IPS-18a (cell line): Measurements from ENCODE around the gene MAPRE2.

ENCODE experiments used
- H3K27ac ChIP-seq: one replicate; pipeline ENCODE4 v1.5.1; 2013; ENCODE audit warnings: low read length
- H3K27me3 ChIP-seq: one replicate; pipeline ENCODE4 v1.6.1; 2013; ENCODE audit warnings: mild to moderate bottlenecking, low read length; ENCODE audit not compliant: control insufficient read depth, insufficient read depth
- H3K36me3 ChIP-seq: one replicate; pipeline ENCODE4 v1.6.1; 2013; ENCODE audit warnings: low read depth, low read length; ENCODE audit not compliant: control insufficient read depth
- H3K4me1 ChIP-seq: one replicate; pipeline ENCODE4 v1.6.1; 2013; ENCODE audit warnings: low read depth, low read length; ENCODE audit not compliant: control insufficient read depth
- H3K4me3 ChIP-seq: one replicate; pipeline ENCODE4 v1.5.1; 2013; ENCODE audit warnings: low read length
- H3K9ac ChIP-seq: one replicate; pipeline ENCODE4 v1.6.1; 2013; ENCODE audit warnings: mild to moderate bottlenecking, low read length, moderate library complexity
- H3K9me3 ChIP-seq: one replicate; pipeline ENCODE4 v1.6.1; 2013; ENCODE audit warnings: low read depth, low read length; ENCODE audit not compliant: control insufficient read depth

The MAPRE2 gene

GRCh38 chr18:35132021-35132902, 91.0 kb downstream of the MAPRE2 start:
- Histone ChIP-seq H3K4me3 (no peak overlapping the region), H3K4me1 (no peaks in the 10 kb centered on the region), H3K27me3 (no peaks in the 10 kb centered on the region), H3K36me3 (no peaks in the 10 kb centered on the region), H3K27ac (no peak overlapping the region), H3K9me3 (no peaks in the 10 kb centered on the region), H3K9ac (no peak overlapping the region)

- no peaks in the 10 kb centered on the region for H3K27me3 ChIP-seq
- H3K36me3 ChIP-seq = no peaks in the 10 kb centered on the region
- no peak overlapping the region for H3K27ac ChIP-seq
- no peak overlapping the region for H3K4me3 ChIP-seq
- H3K9ac ChIP-seq = no peak overlapping the region
- no peaks in the 10 kb centered on the region for H3K4me1 ChIP-seq
- no peaks in the 10 kb centered on the region for H3K9me3 ChIP-seq
Measured at GRCh38 chr18:35134190-35134730, 93.0 kb downstream of the MAPRE2 start.

GRCh38 chr18:35134791-35135531, 93.7 kb downstream of the MAPRE2 start:
- Histone ChIP-seq H3K36me3 (no peaks in the 10 kb centered on the region), H3K27ac (no peak overlapping the region), H3K27me3 (no peaks in the 10 kb centered on the region), H3K9me3 (no peaks in the 10 kb centered on the region), H3K4me1 (no peaks in the 10 kb centered on the region), H3K4me3 (no peak overlapping the region), H3K9ac (no peak overlapping the region)

GRCh38 chr18:35136248-35136647, 95.0 kb downstream of the MAPRE2 start:
- H3K9me3 ChIP-seq = no peaks in the 10 kb centered on the region
- H3K27ac ChIP-seq = no peak overlapping the region
- H3K4me3 ChIP-seq = no peak overlapping the region
- H3K27me3 ChIP-seq = no peaks in the 10 kb centered on the region
- H3K9ac ChIP-seq = no peak overlapping the region
- H3K4me1 ChIP-seq = no peaks in the 10 kb centered on the region
- no peaks in the 10 kb centered on the region for H3K36me3 ChIP-seq

- Histone ChIP-seq H3K27ac (no peak overlapping the region), H3K9ac (no peak overlapping the region), H3K36me3 (no peaks in the 10 kb centered on the region), H3K27me3 (no peaks in the 10 kb centered on the region), H3K4me3 (no peak overlapping the region), H3K9me3 (no peaks in the 10 kb centered on the region), H3K4me1 (no peaks in the 10 kb centered on the region)
Measured at GRCh38 chr18:35136885-35137284, 95.7 kb downstream of the MAPRE2 start.

- Histone ChIP-seq H3K9me3 (no peaks in the 10 kb centered on the region), H3K36me3 (no peaks in the 10 kb centered on the region), H3K4me3 (no peak overlapping the region), H3K4me1 (no peaks in the 10 kb centered on the region), H3K9ac (no peak overlapping the region), H3K27ac (no peak overlapping the region), H3K27me3 (no peaks in the 10 kb centered on the region)
Measured at GRCh38 chr18:35137632-35138031, 96.4 kb downstream of the MAPRE2 start.

- H3K4me1 ChIP-seq = no peaks in the 10 kb centered on the region
- H3K9ac ChIP-seq = no peak overlapping the region
- no peaks in the 10 kb centered on the region for H3K36me3 ChIP-seq
- no peaks in the 10 kb centered on the region for H3K9me3 ChIP-seq
- no peak overlapping the region for H3K4me3 ChIP-seq
- H3K27me3 ChIP-seq = no peaks in the 10 kb centered on the region
- no peak overlapping the region for H3K27ac ChIP-seq
Measured at GRCh38 chr18:35138773-35139172, 97.6 kb downstream of the MAPRE2 start.

- Histone ChIP-seq H3K9ac (no peak overlapping the region), H3K4me1 (no peaks in the 10 kb centered on the region), H3K27ac (no peak overlapping the region), H3K36me3 (no peaks in the 10 kb centered on the region), H3K4me3 (no peak overlapping the region), H3K9me3 (no peaks in the 10 kb centered on the region), H3K27me3 (no peaks in the 10 kb centered on the region)
Measured at GRCh38 chr18:35139517-35139916, 98.3 kb downstream of the MAPRE2 start.

- Histone ChIP-seq H3K4me3 (no peak overlapping the region), H3K9ac (no peak overlapping the region), H3K27ac (no peak overlapping the region), H3K9me3 (no peaks in the 10 kb centered on the region), H3K36me3 (no peaks in the 10 kb centered on the region), H3K27me3 (no peaks in the 10 kb centered on the region), H3K4me1 (no peaks in the 10 kb centered on the region)
Measured at GRCh38 chr18:35141077-35141476, 99.9 kb downstream of the MAPRE2 start.

GRCh38 chr18:35141567-35142274, 100.5 kb downstream of the MAPRE2 start:
- Histone ChIP-seq H3K36me3 (no peaks in the 10 kb centered on the region), H3K27ac (no peak overlapping the region), H3K4me1 (no peaks in the 10 kb centered on the region), H3K9me3 (no peaks in the 10 kb centered on the region), H3K9ac (no peak overlapping the region), H3K4me3 (no peak overlapping the region), H3K27me3 (no peaks in the 10 kb centered on the region)

GRCh38 chr18:35142275-35142615, 101.0 kb downstream of the MAPRE2 start:
- Histone ChIP-seq H3K36me3 (no peaks in the 10 kb centered on the region), H3K4me3 (no peak overlapping the region), H3K9me3 (no peaks in the 10 kb centered on the region), H3K27me3 (no peaks in the 10 kb centered on the region), H3K9ac (no peak overlapping the region), H3K27ac (no peak overlapping the region), H3K4me1 (no peaks in the 10 kb centered on the region)
